ENCODE measurements around the gene SCAMP5. TPM values are rescaled to one million over a fixed set of nuclear protein-coding genes. Genes with fewer than 3 reads are reported as not detected.

SCAMP5 gene
- total RNA-seq, 1 experiment from 2014 or later, result 3.4 TPM

DNA sequence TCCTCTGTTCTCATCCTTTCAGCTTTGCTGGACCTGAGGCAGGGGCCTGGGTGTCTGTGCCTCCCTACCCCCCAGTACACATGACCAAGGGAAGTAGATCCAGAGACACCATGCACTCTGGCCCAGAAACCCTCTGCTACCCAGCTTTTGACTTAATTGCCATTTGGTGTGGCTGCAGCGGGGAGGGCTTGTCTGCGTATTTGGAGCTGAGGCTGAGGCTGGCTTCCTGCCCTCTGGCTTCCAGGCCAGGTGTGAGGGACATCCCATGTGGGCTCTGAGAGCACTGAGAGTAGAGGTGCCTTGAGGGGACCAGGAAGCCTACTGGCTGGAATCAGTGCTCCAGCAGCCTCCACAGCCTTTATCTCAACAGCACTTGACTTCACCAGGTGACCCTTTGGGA lies 54.9 kb downstream of the SCAMP5 start:
- H3K9me3 ChIP-seq, result no peaks in the 10 kb centered on the region
- DNase-seq, result no peak
- peaks cover 13% of the 10 kb centered on the region; the same call in 1 of the 2 replicates for H3K36me3 ChIP-seq

DNA sequence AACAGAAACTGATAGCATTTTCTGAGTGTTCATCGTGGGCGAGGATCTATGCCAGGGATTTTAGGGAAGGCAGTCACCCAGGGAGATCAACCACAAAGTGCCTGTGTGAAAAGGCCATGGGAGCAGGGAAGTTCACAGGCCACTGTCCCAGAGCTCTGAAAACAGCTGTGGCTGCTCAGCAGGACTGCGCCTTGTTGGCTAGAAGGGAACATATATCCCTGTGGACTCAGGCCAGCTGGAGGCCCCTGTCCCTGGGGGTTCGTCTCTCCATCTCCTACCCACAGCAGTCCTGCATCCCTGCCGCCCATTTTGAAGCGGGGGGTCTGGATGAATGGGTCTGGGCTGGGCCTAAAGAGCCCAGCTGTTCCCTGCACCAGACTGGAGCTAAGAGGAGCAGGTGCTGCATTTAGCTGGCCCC lies 55.8 kb downstream of the SCAMP5 start:
- no peaks in the 10 kb centered on the region for H3K27me3 ChIP-seq
- no peaks in the 10 kb centered on the region for H3K9me3 ChIP-seq
- H3K36me3 ChIP-seq, result peaks cover 13% of the 10 kb centered on the region; the same call in 1 of the 2 replicates
- no peak overlapping the region for H3K4me3 ChIP-seq
- no peak for DNase-seq

More for the DNA sequence above, 54.9 kb downstream of the SCAMP5 start:
- Histone ChIP-seq H3K4me3 (no peak overlapping the region), H3K27me3 (no peaks in the 10 kb centered on the region)

DNA sequence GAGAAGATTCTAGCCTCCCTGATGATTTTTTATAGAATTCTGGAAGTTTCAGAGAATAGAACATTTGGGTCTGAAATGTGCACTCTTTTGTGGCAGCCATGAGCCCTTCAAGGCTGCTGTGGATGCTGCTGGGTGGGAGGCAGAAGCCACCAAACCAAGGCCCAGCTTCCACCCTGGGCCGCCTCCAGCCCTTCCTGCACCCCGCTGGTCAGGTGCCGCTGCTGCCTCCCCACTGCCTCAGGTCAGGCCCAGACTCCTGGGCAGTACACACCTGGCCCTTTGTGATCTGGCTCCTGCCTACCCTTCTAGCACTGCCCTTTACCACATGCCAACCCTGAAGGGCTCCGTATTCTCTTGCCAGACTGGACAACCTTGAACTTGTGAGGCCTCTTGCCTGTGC lies 56.3 kb downstream of the SCAMP5 start:
- no peak for DNase-seq
- no peak overlapping the region for H3K4me3 ChIP-seq
- no peaks in the 10 kb centered on the region for H3K9me3 ChIP-seq

DNA sequence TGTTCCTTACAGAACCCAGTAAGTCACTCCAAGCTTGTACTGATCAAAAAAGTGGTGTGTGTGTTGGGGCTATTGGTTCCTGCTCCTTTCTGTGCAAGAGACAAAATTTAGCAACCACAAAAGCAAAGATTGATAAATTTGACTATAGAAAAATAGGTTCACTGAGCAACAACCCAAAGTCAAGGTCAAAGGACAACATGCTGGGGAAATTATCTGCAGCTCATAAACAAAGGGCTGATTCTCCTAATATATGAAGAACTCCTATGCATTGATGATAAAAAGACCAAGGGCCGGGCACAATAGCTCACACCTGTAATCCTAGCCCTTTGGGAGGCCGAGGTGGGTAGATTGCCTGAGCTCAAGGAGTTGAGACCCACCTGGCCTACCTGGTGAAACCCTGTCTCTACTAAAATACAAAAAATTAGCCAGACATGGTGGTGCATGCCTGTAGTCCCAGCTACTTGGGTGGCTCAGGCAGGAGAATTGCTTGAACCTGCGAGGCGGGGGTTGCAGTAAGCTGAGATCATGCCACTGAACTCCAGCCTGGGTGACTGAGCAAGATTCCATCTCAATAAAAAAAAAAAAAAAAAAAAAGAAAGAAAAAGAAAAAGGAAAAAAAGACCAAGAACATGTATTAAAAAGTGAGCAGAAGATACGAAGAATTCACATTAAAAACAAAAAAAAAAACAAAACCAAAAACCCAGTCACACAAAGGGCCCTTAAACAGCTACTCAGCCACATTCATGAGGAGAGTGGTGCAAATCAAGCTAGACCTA lies 57.8 kb downstream of the SCAMP5 start:
- DNase-seq, result no peak
- Histone ChIP-seq H3K36me3 (peaks cover 9% of the 10 kb centered on the region; the same call in 1 of the 2 replicates), H3K27me3 (no peaks in the 10 kb centered on the region), H3K9me3 (no peaks in the 10 kb centered on the region), H3K4me3 (no peak overlapping the region)

More for the DNA sequence above, 56.3 kb downstream of the SCAMP5 start:
- Histone ChIP-seq H3K27me3 (no peaks in the 10 kb centered on the region), H3K36me3 (peaks cover 13% of the 10 kb centered on the region; the same call in 1 of the 2 replicates)

DNA sequence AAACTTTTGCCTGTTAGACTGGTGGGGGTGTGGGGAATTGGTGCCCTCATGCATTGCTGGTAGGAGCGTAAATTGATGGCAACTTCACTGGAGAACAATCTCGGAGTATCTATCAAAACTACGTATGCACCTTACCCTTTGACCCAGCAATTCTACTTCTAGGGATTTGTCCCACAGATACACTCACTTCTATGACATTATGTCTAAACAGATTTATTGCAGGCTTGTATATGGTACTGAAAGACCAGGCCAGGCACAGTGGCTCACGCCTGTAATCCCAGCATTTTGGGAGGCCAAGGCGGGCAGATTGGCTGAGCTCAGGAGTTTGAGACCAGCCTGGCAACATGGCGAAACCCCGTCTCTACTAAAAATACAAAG lies 58.4 kb downstream of the SCAMP5 start:
- H3K27me3 ChIP-seq, result no peaks in the 10 kb centered on the region
- DNase-seq, result no peak
- H3K9me3 ChIP-seq, result no peaks in the 10 kb centered on the region
- H3K36me3 ChIP-seq, result peaks cover 8% of the 10 kb centered on the region; the same call in 1 of the 2 replicates
- no peak overlapping the region for H3K4me3 ChIP-seq

DNA sequence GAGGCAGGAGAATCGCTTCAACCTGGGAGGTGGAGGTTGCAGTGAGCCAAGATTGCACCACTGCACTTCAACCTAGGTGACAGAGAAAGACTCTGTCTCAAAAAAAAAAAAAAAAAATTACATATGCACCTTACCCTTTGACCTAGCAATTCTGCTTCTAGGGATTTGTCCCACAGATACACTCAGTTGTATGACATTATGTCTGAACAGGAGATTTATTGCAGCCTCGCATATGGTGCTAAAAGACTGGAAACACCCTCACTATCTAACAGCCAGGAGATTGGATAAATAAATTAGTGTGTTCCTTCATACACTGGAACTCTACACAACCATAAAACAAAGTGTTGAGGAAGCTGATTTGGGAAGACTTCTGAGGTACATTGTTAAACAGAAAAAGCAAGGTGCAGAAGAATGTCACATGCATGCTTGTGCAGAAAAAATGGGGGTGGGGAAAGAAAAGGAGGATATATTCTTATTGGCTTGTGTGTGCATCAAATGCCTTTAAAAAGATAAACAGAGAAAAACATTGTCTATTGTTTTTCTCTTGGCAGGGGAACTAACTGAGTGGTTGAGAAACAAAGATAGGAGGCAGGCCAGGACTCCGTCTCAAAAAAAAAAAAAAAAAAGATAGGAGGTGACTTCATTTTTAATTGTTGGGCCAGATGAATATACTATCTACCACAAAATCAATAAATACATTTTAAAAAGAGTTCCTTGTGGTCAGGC lies 59.0 kb downstream of the SCAMP5 start:
- Histone ChIP-seq H3K36me3 (peaks cover 4% of the 10 kb centered on the region; the same call in 1 of the 2 replicates), H3K9me3 (no peaks in the 10 kb centered on the region), H3K27me3 (no peaks in the 10 kb centered on the region), H3K4me3 (no peak overlapping the region)
- DNase-seq, result no peak

DNA sequence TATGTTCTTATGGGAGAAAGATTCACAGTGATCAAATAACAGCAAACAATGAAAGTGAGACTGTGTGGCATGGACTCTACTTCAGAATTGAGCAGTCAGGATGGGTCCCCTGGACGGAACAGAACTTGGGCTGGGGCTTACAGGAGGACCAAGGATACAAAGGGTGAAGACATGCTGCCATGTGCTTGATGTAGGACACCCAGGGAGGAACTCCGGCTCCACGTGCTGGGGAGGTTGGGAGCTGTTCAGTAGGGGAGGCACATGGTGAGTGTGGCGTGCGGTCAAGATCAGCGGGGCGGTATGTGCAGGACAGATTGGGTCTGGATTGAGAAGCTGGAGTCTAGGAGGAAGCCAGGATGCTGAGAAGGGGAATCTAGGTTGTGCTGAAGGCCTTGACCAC lies 60.7 kb downstream of the SCAMP5 start:
- Histone ChIP-seq H3K36me3 (no peaks in the 10 kb centered on the region), H3K27me3 (no peaks in the 10 kb centered on the region)
- DNase-seq, result no peak

DNA sequence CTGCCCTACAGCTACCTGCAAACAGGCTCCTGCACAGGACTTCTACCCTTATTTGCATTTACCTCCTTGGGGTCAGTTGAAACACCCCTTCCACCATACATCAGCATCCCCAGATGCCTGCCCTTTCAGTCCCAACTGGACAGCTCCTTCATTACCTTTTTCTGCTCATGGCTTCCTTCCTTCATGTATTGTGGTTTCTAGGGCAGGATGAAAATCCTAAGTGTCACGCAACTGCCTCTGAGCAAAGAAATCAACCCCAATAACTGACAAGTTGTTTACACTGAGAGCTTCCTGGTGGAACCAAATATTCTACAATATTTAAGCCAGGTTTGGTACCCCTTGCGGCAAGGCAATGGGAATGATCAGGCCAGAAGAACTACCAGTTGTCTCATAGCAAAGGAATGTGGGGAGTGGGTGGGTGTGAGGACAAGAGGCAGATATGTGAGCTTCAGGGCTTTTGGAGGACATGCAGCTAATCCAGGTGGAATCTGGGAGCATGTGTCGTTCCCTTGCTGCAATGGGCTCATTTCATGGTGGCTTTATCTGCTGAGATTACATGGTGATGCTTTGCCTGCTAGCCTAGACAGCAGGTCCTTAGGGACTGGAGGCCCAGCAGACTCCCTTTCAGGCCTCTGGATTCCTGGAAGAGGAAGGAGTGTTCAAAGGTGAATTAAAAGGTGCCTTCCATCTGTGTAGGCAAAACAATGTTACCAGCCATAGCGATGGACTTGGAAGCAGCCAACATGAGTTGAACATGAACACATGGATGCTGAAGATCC lies 63.0 kb downstream of the SCAMP5 start:
- Histone ChIP-seq H3K27me3 (no peaks in the 10 kb centered on the region), H3K4me3 (no peak overlapping the region), H3K9me3 (no peaks in the 10 kb centered on the region), H3K36me3 (no peaks in the 10 kb centered on the region)
- DNase-seq, result peak; percentile 22

More for the DNA sequence above, 60.7 kb downstream of the SCAMP5 start:
- H3K4me3 ChIP-seq, result no peak overlapping the region
- no peaks in the 10 kb centered on the region for H3K9me3 ChIP-seq

DNA sequence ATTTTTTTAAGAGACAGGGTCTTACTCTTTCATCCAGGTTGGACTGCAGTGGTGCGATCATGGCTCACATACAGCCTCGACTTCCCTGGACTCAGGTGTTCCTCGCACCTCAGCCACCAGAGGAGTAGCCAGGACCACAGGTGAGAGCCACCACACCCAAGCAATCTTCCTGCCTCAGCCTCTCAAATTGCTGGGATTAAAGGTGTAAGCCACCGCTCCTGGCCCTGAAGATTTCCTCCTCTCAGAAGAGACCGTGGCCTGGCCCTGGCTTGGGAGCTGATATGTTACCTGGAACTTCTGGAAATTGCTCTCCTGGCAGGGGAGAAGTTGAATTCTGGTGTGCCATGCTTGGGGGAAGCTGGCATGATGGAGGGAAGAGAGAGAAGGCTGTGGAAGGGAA lies 64.2 kb downstream of the SCAMP5 start:
- Histone ChIP-seq H3K36me3 (no peaks in the 10 kb centered on the region), H3K9me3 (no peaks in the 10 kb centered on the region)
- no peak for DNase-seq

DNA sequence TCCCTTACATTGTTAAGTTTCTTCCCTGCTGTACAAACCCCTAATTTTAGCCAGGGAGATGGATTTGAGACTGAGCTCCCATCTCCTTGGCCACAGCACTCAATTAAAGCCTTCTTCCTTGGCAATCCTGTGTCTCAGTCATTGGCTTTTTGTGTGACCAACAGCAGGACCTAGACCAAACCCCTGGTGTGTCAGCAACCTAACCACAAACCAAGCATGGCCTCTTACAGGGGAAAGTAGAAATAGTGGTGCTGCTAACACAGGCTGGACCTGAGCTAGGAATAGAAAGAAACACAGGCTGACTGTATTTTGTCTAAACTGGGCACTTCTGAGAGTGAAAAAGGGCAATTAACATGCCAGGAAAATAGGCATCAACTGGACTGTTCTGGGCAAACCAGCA lies 65.9 kb downstream of the SCAMP5 start:
- Histone ChIP-seq H3K4me3 (no peak overlapping the region), H3K36me3 (no peaks in the 10 kb centered on the region), H3K9me3 (no peaks in the 10 kb centered on the region), H3K27me3 (no peaks in the 10 kb centered on the region)
- DNase-seq, result no peak

More for the DNA sequence above, 64.2 kb downstream of the SCAMP5 start:
- Histone ChIP-seq H3K4me3 (no peak overlapping the region), H3K27me3 (no peaks in the 10 kb centered on the region)

DNA sequence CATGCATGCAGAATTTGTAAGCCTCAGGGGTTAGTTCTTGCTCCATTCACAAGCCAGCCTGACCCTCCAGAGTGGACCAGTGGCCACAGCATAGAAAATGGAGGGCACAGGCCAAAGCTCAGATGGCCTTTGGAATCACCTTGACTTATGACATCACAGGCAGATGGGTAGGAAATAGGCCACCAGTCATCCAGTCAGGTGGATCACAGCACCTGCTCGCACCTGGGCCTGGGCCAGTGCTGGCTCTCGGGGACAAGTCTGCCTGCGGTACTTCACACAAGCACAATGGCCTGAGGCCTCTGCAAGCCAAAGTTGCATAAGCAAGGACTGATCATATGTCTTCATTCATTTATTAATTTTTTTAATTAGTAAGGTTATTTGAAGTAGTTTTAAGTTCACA lies 67.3 kb downstream of the SCAMP5 start:
- Histone ChIP-seq H3K27me3 (no peaks in the 10 kb centered on the region), H3K36me3 (no peaks in the 10 kb centered on the region), H3K9me3 (no peaks in the 10 kb centered on the region)

DNA sequence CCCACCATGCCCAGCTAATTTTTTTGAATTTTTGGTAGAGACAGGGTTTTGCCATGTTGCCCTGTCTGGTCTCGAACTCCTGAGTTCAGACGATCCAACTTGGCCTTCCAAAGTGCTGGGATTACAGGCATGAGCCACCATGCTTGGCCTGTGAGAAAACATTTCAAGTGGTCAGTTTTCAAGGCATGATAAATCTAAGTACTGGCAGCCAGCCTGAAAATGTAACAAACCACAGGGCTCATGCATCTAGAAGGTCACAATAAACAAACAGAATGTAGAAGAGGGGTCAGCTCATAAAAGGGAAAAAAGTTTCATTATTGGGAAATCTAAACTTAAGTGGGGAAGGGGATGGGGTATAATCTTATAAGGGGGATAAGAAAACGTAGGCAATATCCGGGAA lies 68.0 kb downstream of the SCAMP5 start:
- H3K4me3 ChIP-seq, result no peak overlapping the region

More for the DNA sequence above, 67.3 kb downstream of the SCAMP5 start:
- DNase-seq, result no peak
- H3K4me3 ChIP-seq, result no peak overlapping the region

DNA sequence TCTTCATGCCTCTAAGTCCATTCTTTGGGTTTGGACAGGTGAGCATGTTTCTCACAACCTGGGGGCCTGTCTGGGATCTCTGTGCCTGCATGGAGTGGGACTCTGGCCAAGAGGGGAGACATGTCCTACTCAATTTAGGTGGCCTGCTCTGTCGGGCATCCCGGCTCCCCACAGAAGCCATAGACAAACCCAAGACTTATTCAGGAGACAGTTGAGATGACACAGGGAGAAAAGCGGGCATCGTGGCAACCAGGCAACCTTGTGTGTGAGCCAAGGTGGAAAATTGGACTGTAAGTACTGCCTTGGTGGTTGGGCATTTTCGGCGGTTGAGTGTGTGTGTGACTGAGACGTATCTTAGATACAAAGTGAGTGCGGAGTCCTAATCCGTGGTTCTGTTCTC lies 68.5 kb downstream of the SCAMP5 start:
- no peaks in the 10 kb centered on the region for H3K36me3 ChIP-seq
- no peak overlapping the region for H3K4me3 ChIP-seq
- no peaks in the 10 kb centered on the region for H3K27me3 ChIP-seq
- H3K9me3 ChIP-seq, result no peaks in the 10 kb centered on the region
- DNase-seq, result no peak

More for the DNA sequence above, 68.0 kb downstream of the SCAMP5 start:
- Histone ChIP-seq H3K9me3 (no peaks in the 10 kb centered on the region), H3K36me3 (no peaks in the 10 kb centered on the region), H3K27me3 (no peaks in the 10 kb centered on the region)
- no peak for DNase-seq

DNA sequence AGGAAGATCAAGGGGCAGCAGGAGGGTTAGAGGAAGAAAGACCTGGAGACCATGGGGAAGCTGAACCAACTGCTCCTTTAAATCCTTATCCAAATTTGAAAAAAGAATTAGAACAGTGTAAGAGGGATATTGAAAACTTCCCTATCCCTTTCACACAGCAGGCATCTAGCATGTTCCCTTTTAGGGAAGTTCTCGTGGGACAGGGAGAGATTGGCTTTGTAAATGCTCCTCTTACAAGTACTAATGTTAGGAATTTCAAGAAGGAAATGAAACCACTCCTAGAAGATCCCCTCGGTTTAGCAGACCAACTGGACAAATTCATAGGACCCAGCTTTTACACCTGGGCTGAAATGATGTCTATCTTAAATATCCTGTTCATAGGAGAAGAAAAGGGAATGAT lies 69.5 kb downstream of the SCAMP5 start:
- no peak for DNase-seq
- H3K9me3 ChIP-seq, result no peaks in the 10 kb centered on the region
- H3K36me3 ChIP-seq, result no peaks in the 10 kb centered on the region
- no peak overlapping the region for H3K4me3 ChIP-seq
- H3K27me3 ChIP-seq, result no peaks in the 10 kb centered on the region

DNA sequence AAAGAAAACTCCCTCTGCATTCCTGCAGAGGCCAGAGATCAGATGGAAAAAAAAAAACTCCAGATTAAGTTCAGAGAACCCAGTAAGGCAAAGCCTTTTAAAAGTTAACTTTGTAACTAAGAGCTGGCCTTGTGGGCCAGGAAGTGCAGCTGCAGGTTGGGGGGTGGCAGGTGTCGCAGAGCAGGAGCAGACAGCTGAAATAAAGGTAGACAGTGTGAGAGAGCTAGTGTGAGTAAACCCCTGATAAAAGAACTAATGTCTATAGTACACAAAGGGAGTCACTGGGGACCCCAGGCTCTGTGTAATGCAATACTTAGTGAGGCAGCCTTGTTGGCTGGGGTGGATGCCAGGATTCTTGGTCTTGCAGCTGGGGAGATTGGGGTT lies 70.1 kb downstream of the SCAMP5 start:
- no peak overlapping the region for H3K4me3 ChIP-seq
- no peaks in the 10 kb centered on the region for H3K27me3 ChIP-seq
- no peaks in the 10 kb centered on the region for H3K9me3 ChIP-seq
- DNase-seq, result no peak
- no peaks in the 10 kb centered on the region for H3K36me3 ChIP-seq

DNA sequence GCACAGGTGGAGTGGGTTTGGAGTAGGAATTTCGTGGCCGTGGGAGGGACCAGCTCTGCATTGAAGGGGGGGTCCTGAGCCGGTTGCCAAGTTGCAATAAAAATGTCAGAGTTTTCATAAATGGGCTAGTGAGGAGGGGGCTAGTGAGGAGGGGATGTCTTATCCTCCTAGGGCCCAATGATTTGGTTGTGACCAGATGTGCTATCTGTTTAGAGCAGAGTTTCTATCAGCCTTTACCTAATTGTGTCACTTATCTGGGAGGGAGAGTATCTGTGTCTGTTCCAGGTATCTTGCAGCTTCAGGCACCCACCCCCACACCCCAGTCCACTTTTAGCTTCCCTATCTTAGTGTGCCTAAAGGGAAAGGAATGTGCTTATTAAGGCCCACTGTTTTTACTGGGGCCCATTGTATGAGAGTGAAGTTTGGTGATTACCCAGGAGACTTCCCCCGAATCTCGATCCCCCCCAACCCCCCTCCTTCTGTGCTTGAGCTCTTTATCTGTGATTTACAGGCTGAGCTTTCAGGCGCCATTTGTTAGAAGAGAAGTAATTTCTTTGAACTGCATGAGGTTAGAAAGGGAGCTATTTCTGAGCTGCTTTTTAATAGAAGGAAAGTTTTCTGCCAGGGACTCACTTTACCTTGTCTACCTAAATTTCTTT lies 70.6 kb downstream of the SCAMP5 start:
- no peak overlapping the region for H3K4me3 ChIP-seq
- H3K27me3 ChIP-seq, result no peaks in the 10 kb centered on the region

More for the DNA sequence above, 70.6 kb downstream of the SCAMP5 start:
- DNase-seq, result no peak
- Histone ChIP-seq H3K36me3 (no peaks in the 10 kb centered on the region), H3K9me3 (no peaks in the 10 kb centered on the region)

Data from MG63 (cell line).